Suprapubic skin (tissue), 3 donors: ENCODE data around the gene GPX6.

Source experiments
- EP300 ChIP-seq: sonication (generic); formaldehyde crosslinking; IDR thresholded peaks from one replicate; pipeline ENCODE4 v1.6.1; 2017; ENCODE audit warnings: antibody characterized with exemption
- POLR2A ChIP-seq, 2 donors: fragments of 450-650 bp; IDR thresholded peaks; one replicate each; pipeline ENCODE4 v1.6.1; 2017; ENCODE audit warnings: antibody characterized with exemption in 2 of 2, mild to moderate bottlenecking in 2 of 2, moderate library complexity in 2 of 2
- TF ChIP-seq, protein P1 (sequence below), 2 donors: fragments of 200-600 bp in 1 of 2; fragments of 450-650 bp in 1 of 2; sonication (generic) in 1 of 2; IDR thresholded peaks; one replicate each; pipeline ENCODE4 v1.5.1; 2016 to 2019; ENCODE audit warnings: antibody characterized with exemption in 2 of 2, mild to moderate bottlenecking in 1 of 2, moderate library complexity in 1 of 2

DNA sequence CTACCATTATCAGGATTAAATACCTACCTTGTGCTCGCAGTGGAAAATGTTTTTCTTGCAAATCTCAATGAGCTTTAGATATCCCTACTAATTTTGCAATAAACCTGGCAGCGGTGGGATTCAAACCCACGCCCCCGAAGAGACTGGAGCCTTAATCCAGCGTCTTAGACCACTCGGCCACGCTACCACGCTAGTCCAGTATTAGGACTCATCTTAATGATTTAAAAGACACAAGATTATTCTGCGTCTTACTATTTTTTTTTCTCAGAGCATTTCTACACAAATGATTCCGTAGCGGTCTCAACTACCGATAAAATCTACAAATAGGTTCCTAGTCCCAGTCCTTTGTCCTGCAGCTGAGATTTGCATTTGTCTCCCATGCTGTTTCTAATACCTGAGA is 37.1 kb downstream of the GPX6 start:
- TF ChIP-seq, protein P1, sequence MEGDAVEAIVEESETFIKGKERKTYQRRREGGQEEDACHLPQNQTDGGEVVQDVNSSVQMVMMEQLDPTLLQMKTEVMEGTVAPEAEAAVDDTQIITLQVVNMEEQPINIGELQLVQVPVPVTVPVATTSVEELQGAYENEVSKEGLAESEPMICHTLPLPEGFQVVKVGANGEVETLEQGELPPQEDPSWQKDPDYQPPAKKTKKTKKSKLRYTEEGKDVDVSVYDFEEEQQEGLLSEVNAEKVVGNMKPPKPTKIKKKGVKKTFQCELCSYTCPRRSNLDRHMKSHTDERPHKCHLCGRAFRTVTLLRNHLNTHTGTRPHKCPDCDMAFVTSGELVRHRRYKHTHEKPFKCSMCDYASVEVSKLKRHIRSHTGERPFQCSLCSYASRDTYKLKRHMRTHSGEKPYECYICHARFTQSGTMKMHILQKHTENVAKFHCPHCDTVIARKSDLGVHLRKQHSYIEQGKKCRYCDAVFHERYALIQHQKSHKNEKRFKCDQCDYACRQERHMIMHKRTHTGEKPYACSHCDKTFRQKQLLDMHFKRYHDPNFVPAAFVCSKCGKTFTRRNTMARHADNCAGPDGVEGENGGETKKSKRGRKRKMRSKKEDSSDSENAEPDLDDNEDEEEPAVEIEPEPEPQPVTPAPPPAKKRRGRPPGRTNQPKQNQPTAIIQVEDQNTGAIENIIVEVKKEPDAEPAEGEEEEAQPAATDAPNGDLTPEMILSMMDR (IDR thresholded peaks at IDR 0.05): no peak
- TF ChIP-seq EP300 (no peak), POLR2A (IDR thresholded peaks at IDR 0.05) (no peak)
